ENCODE results near the gene CNOT11.

The CNOT11 gene

GRCh38 chr2:101293544-101293943 lies 40.9 kb downstream of the CNOT11 start:
- H3F3A ChIP-seq (ENCODE audit: control insufficient read depth, insufficient read depth): no peaks in the 10 kb centered on the region
- TF ChIP-seq EZH2phosphoT487 (IDR thresholded peaks at IDR 0.05; ENCODE audit: borderline replicate concordance, low read length): no peak
- no peak for TF ChIP-seq CTCF (IDR thresholded peaks at IDR 0.05; ENCODE audit: low read depth, low read length, poor library complexity, severe bottlenecking)
- H3K27ac ChIP-seq (ENCODE audit: low read depth, low read length): no peak overlapping the region
- H3K4me2 ChIP-seq (ENCODE audit: low read length): no peak overlapping the region
- no peak overlapping the region for H3K4me3 ChIP-seq (ENCODE audit: low read length)
- no peaks in the 10 kb centered on the region for H4K20me1 ChIP-seq (ENCODE audit: control insufficient read depth, insufficient read depth, low read depth, low read length)
- no peaks in the 10 kb centered on the region for H3K4me1 ChIP-seq (ENCODE audit: control insufficient read depth, low read length)
- H3K36me3 ChIP-seq (ENCODE audit: control insufficient read depth, low read length): no peaks in the 10 kb centered on the region
- no peaks in the 10 kb centered on the region for H3K27me3 ChIP-seq (ENCODE audit: control insufficient read depth, low read length)
- no peaks in the 10 kb centered on the region for H3K9me2 ChIP-seq (replicated peaks; ENCODE audit: control insufficient read depth, low read length)
- peaks cover 11% of the 10 kb centered on the region for H3K79me2 ChIP-seq (ENCODE audit: control insufficient read depth, low read length)
- H3K9me3 ChIP-seq (ENCODE audit: control insufficient read depth, insufficient read depth, low read length): no peaks in the 10 kb centered on the region

- no peak for TF ChIP-seq EZH2phosphoT487 (IDR thresholded peaks at IDR 0.05; ENCODE audit: borderline replicate concordance, low read length)
- TF ChIP-seq CTCF (IDR thresholded peaks at IDR 0.05; ENCODE audit: low read depth, low read length, poor library complexity, severe bottlenecking): no peak
- Histone ChIP-seq H3K9me3 (ENCODE audit: control insufficient read depth, insufficient read depth, low read length) (no peaks in the 10 kb centered on the region), H4K20me1 (ENCODE audit: control insufficient read depth, insufficient read depth, low read depth, low read length) (0 out of 2 replicates have a peak, but pooled peaks cover 7% of the 10 kb centered on the region), H3K9me2 (replicated peaks; ENCODE audit: control insufficient read depth, low read length) (no peaks in the 10 kb centered on the region), H3F3A (ENCODE audit: control insufficient read depth, insufficient read depth) (no peaks in the 10 kb centered on the region), H3K4me3 (ENCODE audit: low read length) (no peak overlapping the region), H3K27ac (ENCODE audit: low read depth, low read length) (no peak overlapping the region), H3K4me1 (ENCODE audit: control insufficient read depth, low read length) (no peaks in the 10 kb centered on the region), H3K36me3 (ENCODE audit: control insufficient read depth, low read length) (no peaks in the 10 kb centered on the region), H3K79me2 (ENCODE audit: control insufficient read depth, low read length) (peaks cover 21% of the 10 kb centered on the region), H3K27me3 (ENCODE audit: control insufficient read depth, low read length) (no peaks in the 10 kb centered on the region), H3K4me2 (ENCODE audit: low read length) (no peak overlapping the region)
Observed at GRCh38 chr2:101294861-101295260, 42.2 kb downstream of the CNOT11 start.

- H3K9me2 ChIP-seq (replicated peaks; ENCODE audit: control insufficient read depth, low read length): no peaks in the 10 kb centered on the region
- 0 out of 2 replicates have a peak, but pooled peaks cover 9% of the 10 kb centered on the region for H4K20me1 ChIP-seq (ENCODE audit: control insufficient read depth, insufficient read depth, low read depth, low read length)
- H3K4me1 ChIP-seq (ENCODE audit: control insufficient read depth, low read length): no peaks in the 10 kb centered on the region
- H3K4me3 ChIP-seq (ENCODE audit: low read length): no peak overlapping the region
- H3K27me3 ChIP-seq (ENCODE audit: control insufficient read depth, low read length): no peaks in the 10 kb centered on the region
- H3K79me2 ChIP-seq (ENCODE audit: control insufficient read depth, low read length): peaks cover 24% of the 10 kb centered on the region
- no peak overlapping the region for H3K27ac ChIP-seq (ENCODE audit: low read depth, low read length)
- no peaks in the 10 kb centered on the region for H3K9me3 ChIP-seq (ENCODE audit: control insufficient read depth, insufficient read depth, low read length)
- H3F3A ChIP-seq (ENCODE audit: control insufficient read depth, insufficient read depth): no peaks in the 10 kb centered on the region
- H3K4me2 ChIP-seq (ENCODE audit: low read length): no peak overlapping the region
- no peaks in the 10 kb centered on the region for H3K36me3 ChIP-seq (ENCODE audit: control insufficient read depth, low read length)
- TF ChIP-seq CTCF (IDR thresholded peaks at IDR 0.05; ENCODE audit: low read depth, low read length, poor library complexity, severe bottlenecking): no peak
- TF ChIP-seq EZH2phosphoT487 (IDR thresholded peaks at IDR 0.05; ENCODE audit: borderline replicate concordance, low read length): no peak
Observed at GRCh38 chr2:101295895-101296294, 43.2 kb downstream of the CNOT11 start.
